PFSK-1 (cell line): Measurements from ENCODE around the gene FGFBP1.

ENCODE experiments used
- FOXP2 ChIP-seq: optimal IDR thresholded peaks from 2 replicates; pipeline ENCODE3; 2011; ENCODE audit warnings: borderline replicate concordance, control low read depth, inconsistent platforms; ENCODE audit not compliant: insufficient read depth; ENCODE audit errors: extremely low read length, extremely low read depth
- POLR2AphosphoS5 ChIP-seq: IDR thresholded peaks from 2 replicates; pipeline ENCODE4 v1.6.1; 2012; ENCODE audit warnings: low read depth, mild to moderate bottlenecking, control low read depth, low read length, moderate library complexity
- SIN3A ChIP-seq: IDR thresholded peaks from 2 replicates; pipeline ENCODE4 v1.6.1; 2012; ENCODE audit warnings: mild to moderate bottlenecking, low read length, moderate library complexity, borderline replicate concordance; ENCODE audit not compliant: insufficient read depth
- TAF1 ChIP-seq: IDR thresholded peaks from 2 replicates; pipeline ENCODE4 v1.6.1; 2012; ENCODE audit warnings: low read length, control low read depth, borderline replicate concordance; ENCODE audit not compliant: insufficient read depth
- TF ChIP-seq, protein P1 (sequence below), 2 experiments: IDR thresholded peaks; 2 replicates each; pipeline versions ENCODE4 v1.6.1 to v1.8.0; 2011 to 2012; ENCODE audit warnings: low read depth in 2 of 2, low read length in 2 of 2, control low read depth in 1 of 2, inconsistent platforms in 1 of 2, mild to moderate bottlenecking in 1 of 2, moderate library complexity in 1 of 2; ENCODE audit not compliant: insufficient read depth in 1 of 2

FGFBP1 gene

DNA sequence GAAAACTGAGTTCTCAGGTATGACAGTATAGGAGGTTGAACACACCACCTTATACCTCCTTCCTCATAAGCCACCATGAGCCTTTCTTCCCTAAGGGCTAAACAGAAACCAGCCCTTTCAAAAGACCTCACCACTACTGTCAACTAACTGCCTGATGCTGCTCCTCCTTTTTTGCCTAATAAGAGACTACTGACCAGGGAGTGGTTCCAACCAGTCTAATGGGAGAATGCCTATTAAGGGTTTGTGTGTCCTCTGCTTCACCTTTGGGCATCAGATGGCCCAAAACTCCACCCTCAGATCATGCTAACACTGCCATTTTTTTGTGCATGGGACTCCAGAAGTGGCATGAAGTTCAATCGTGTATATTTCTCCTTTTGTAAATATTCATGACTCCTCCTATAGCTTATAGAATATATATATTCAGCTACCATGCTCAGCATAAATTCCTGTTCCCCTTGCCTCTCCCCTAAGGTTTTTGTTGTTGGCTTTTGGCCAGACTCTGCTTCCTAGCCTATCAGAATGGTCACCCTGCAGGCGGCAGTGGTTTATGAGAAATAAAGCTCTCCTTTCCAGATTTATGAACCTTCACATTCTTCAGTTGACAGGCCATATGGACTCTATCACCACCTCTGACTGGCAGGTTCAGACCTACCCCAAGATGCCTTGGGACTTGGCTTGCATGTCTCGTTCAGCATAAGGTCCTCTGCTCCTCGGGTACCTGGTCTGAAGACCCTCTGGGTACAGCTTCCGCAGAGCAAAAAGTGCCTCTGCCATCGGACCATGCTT, 28.2 kb downstream of the FGFBP1 start:
- no peak for TF ChIP-seq SIN3A
- no peak for TF ChIP-seq POLR2AphosphoS5
- TF ChIP-seq FOXP2 = no peak
- no peak for TF ChIP-seq TAF1
- TF ChIP-seq, protein P1, sequence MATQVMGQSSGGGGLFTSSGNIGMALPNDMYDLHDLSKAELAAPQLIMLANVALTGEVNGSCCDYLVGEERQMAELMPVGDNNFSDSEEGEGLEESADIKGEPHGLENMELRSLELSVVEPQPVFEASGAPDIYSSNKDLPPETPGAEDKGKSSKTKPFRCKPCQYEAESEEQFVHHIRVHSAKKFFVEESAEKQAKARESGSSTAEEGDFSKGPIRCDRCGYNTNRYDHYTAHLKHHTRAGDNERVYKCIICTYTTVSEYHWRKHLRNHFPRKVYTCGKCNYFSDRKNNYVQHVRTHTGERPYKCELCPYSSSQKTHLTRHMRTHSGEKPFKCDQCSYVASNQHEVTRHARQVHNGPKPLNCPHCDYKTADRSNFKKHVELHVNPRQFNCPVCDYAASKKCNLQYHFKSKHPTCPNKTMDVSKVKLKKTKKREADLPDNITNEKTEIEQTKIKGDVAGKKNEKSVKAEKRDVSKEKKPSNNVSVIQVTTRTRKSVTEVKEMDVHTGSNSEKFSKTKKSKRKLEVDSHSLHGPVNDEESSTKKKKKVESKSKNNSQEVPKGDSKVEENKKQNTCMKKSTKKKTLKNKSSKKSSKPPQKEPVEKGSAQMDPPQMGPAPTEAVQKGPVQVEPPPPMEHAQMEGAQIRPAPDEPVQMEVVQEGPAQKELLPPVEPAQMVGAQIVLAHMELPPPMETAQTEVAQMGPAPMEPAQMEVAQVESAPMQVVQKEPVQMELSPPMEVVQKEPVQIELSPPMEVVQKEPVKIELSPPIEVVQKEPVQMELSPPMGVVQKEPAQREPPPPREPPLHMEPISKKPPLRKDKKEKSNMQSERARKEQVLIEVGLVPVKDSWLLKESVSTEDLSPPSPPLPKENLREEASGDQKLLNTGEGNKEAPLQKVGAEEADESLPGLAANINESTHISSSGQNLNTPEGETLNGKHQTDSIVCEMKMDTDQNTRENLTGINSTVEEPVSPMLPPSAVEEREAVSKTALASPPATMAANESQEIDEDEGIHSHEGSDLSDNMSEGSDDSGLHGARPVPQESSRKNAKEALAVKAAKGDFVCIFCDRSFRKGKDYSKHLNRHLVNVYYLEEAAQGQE (IDR thresholded peaks at IDR 0.05; ENCODE audit: insufficient read depth in 1 of 2, low read depth in 2 of 2, low read length in 2 of 2) = no peak

- TF ChIP-seq POLR2AphosphoS5 (no peak), FOXP2 (no peak), TAF1 (no peak), SIN3A (no peak)
- TF ChIP-seq, protein P1 (IDR thresholded peaks at IDR 0.05; ENCODE audit: insufficient read depth in 1 of 2, low read depth in 2 of 2, low read length in 2 of 2) = no peak
Measured at GRCh38 chr4:15907430-15907829, 31.1 kb downstream of the FGFBP1 start.

DNA sequence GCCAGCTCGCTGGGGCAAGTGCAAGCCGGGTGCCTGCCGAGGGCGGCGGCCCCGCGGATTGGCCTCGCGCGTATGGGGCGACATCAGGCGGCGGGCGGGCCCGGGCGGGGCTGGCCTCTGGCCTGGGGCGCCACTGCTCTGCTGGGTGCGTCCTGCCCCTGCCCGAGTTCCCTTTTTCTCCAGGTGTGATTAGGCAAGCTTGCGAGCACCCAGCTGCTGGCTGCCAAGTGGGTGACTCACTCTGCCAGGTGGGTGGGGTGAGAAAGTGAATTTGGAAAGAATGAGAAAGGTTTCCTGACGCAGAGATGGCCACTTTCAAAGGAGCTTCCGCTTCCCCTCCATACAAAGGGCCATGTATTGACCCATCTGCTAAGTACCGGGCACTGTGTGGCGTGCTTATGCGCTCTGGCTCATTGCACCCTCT, 32.5 kb downstream of the FGFBP1 start:
- TF ChIP-seq, protein P1 (IDR thresholded peaks at IDR 0.05; ENCODE audit: insufficient read depth in 1 of 2, low read depth in 2 of 2, low read length in 2 of 2) = no peak
- TF ChIP-seq POLR2AphosphoS5 = no peak
- no peak for TF ChIP-seq FOXP2
- TF ChIP-seq TAF1 = no peak
- no peak for TF ChIP-seq SIN3A

- TF ChIP-seq POLR2AphosphoS5 (no peak), TAF1 (no peak), FOXP2 (no peak), SIN3A (no peak)
- TF ChIP-seq, protein P1 (IDR thresholded peaks at IDR 0.05; ENCODE audit: insufficient read depth in 1 of 2, low read depth in 2 of 2, low read length in 2 of 2) = no peak
Measured at GRCh38 chr4:15902746-15903145, 35.8 kb downstream of the FGFBP1 start.
